Skeletal muscle satellite cell (primary cell): ENCODE data around the gene FOCAD.

Experiments used
- H3K27me3 ChIP-seq: 2 replicates; pipeline ENCODE4 v1.7.0; 2013; ENCODE audit warnings: low read length; ENCODE audit not compliant: control insufficient read depth, insufficient read depth
- H3K36me3 ChIP-seq: 2 replicates; pipeline ENCODE4 v1.7.0; 2013; ENCODE audit warnings: mild to moderate bottlenecking, control low read depth, low read length; ENCODE audit not compliant: insufficient read depth
- H3K4me1 ChIP-seq: 2 replicates; pipeline ENCODE4 v1.7.0; 2013; ENCODE audit warnings: low read length; ENCODE audit not compliant: control insufficient read depth, insufficient read depth
- H3K4me2 ChIP-seq: 2 replicates; pipeline ENCODE4 v1.7.0; 2013; ENCODE audit warnings: mild to moderate bottlenecking, low read length
- H3K4me3 ChIP-seq: 2 replicates; pipeline ENCODE4 v1.7.0; 2013; ENCODE audit warnings: low read length
- H3K9ac ChIP-seq: 2 replicates; pipeline ENCODE4 v1.7.0; 2013; ENCODE audit warnings: mild to moderate bottlenecking, low read depth, low read length, moderate library complexity
- H3K9me3 ChIP-seq: replicated peaks from 2 replicates; pipeline ENCODE4 v1.7.0; 2013; ENCODE audit warnings: mild to moderate bottlenecking, control low read depth, low read length

FOCAD gene

DNA sequence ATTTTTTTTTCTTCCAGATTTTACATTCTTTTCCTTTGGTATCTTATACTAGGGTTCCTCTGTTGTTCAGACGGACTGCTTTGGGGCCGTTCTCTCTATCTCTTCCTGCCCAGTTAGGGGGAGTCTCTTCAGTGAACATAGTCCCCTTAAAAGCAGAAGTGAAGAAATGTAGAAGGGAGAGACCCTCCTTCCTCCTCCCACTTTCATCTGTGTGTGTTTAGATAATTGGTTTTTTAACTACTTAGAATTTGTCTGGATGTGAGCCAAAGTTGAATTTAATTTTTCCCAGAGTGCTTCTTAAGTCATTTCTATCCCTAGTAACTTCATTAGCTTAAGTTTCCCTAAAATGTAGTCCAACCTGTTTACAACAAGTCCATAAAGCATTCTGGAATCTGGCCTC is 179.9 kb downstream of the FOCAD start:
- Histone ChIP-seq H3K27me3 (no peaks in the 10 kb centered on the region), H3K4me1 (no peaks in the 10 kb centered on the region), H3K9me3 (no peaks in the 10 kb centered on the region), H3K9ac (no peak overlapping the region), H3K4me3 (no peak overlapping the region), H3K36me3 (peaks cover 4% of the 10 kb centered on the region), H3K4me2 (no peak overlapping the region)

DNA sequence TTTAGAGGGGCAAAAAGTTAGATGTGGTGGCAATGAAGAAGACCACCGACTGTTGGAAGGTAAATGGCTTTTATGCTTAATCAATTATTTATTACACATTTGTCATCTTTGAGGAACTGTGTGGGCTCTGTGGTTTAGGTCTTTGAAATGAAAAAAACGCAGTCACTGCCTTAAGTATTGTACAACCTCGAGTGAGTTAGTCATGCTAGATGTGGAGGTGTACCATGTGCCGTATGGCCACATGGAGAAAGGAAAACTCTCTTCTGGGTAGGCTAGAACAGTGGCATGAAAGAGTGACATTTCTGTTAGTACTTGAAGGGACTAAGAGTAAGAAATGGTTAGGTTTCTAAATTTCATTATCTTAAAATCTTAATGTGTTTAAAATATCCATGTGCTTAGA is 181.3 kb downstream of the FOCAD start:
- Histone ChIP-seq H3K4me1 (no peaks in the 10 kb centered on the region), H3K4me3 (no peak overlapping the region), H3K9ac (no peak overlapping the region), H3K9me3 (no peaks in the 10 kb centered on the region), H3K36me3 (peaks cover 4% of the 10 kb centered on the region), H3K4me2 (no peak overlapping the region), H3K27me3 (no peaks in the 10 kb centered on the region)

DNA sequence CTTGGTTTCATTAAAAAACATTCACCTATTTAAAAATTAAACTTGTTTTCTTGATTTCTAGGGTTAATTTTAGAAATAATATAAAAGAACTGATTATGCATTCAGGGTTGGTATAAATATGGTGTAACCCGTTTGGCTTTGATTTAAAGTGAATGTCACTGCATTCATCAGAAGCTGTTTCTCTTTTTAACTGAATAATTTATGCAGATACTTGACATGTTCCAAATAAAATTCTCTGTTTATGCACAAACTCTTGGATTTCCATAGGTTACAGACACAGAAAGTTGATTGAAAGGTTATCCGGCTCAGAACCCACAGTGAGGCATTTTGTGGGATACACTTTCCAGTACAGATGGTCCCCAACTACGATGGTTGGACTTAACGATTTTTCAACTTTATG is 186.1 kb downstream of the FOCAD start:
- Histone ChIP-seq H3K36me3 (peaks cover 4% of the 10 kb centered on the region), H3K27me3 (no peaks in the 10 kb centered on the region), H3K4me1 (peaks cover 14% of the 10 kb centered on the region), H3K4me2 (no peak overlapping the region), H3K9ac (no peak overlapping the region), H3K9me3 (no peaks in the 10 kb centered on the region), H3K4me3 (no peak overlapping the region)

DNA sequence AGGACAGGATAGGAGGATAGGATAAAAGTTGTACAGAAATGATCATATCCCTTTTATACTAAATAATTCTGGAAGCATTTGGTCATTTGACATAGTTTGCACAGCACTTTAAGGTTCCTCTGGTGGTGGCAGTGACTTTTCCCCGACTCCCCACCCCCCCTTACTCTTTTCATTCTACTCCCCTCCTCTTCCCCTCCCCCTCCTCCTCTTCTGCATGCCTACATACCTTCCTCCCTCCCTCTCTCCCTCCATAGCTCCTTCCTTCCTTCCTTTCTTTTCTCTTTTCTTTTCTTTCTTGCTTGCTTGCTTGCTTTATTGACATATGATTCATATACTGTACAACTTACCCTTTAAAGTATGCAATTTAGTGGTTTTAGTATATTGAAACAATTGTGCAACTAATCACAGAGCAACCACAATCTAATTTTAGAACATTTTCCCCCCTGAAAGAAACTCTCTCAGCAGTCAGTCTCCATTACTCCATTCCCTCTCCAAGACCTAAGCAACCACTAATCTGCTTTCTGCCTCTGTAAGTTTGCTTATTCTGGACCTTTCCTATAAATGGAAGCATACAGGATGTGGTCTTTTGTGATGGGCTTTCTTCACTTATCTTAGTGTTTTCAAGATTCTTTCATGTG is 188.4 kb downstream of the FOCAD start:
- peak overlapping the region; percentile 18 for H3K4me2 ChIP-seq
- no peaks in the 10 kb centered on the region for H3K36me3 ChIP-seq
- no peak overlapping the region for H3K9ac ChIP-seq
- no peaks in the 10 kb centered on the region for H3K9me3 ChIP-seq
- H3K4me3 ChIP-seq = no peak overlapping the region
- H3K27me3 ChIP-seq = no peaks in the 10 kb centered on the region
- H3K4me1 ChIP-seq = peaks cover 14% of the 10 kb centered on the region

DNA sequence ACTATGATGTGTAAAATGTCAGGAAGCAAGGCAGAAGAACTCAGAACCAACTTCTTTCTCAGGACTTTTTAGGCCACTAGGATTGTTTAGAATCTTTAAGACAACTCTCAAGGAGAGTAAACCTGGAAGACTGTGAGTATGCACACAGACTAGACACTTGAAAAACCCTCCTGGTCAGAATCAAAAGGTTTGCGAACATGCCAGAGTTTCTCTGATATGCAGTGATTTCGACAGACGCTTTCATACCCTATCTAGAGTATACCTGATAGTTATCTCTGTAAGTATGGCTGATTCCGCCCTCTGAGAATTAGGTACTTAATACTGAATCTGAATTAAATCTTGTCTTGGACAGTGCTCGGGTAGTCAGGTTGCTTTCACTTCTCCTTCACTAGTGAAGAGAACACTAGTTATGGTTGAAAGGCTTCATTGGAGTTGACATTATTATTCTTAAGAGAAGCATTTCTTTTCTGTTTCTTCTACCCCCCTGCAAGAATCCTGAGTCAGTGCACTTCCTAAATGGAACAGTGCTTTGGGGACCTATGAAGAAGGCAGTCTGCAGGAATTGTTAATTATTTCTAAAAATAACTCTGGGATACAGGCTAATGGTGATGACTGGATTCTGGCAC is 189.3 kb downstream of the FOCAD start:
- H3K4me1 ChIP-seq = peaks cover 14% of the 10 kb centered on the region
- peak overlapping the region; percentile 9 for H3K4me2 ChIP-seq
- H3K4me3 ChIP-seq = no peak overlapping the region
- no peak overlapping the region for H3K9ac ChIP-seq
- H3K9me3 ChIP-seq = no peaks in the 10 kb centered on the region
- H3K36me3 ChIP-seq = no peaks in the 10 kb centered on the region
- H3K27me3 ChIP-seq = no peaks in the 10 kb centered on the region

DNA sequence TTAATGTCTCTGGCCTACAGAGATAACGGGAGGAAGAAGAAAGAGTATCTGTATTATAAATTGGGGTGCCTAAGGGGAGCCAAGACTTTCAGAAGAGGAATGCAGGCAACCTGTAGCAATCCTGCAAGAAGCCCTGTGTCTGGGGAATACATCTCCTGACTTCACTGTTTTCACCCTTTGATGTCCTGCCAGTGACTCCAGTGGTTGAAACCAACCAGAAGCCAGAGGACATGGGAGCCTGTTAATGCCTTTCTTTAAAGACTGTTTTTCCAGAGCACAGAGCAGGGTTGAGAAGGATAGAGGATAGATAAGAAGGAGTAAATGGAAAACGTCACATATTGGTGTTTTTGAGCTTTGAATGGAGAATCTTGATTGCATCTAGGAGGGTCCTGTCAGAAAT is 196.2 kb downstream of the FOCAD start:
- H3K9me3 ChIP-seq = no peaks in the 10 kb centered on the region
- H3K4me2 ChIP-seq = no peak overlapping the region
- H3K27me3 ChIP-seq = no peaks in the 10 kb centered on the region
- H3K36me3 ChIP-seq = peaks cover 10% of the 10 kb centered on the region
- no peak overlapping the region for H3K9ac ChIP-seq
- H3K4me1 ChIP-seq = no peaks in the 10 kb centered on the region
- H3K4me3 ChIP-seq = no peak overlapping the region

DNA sequence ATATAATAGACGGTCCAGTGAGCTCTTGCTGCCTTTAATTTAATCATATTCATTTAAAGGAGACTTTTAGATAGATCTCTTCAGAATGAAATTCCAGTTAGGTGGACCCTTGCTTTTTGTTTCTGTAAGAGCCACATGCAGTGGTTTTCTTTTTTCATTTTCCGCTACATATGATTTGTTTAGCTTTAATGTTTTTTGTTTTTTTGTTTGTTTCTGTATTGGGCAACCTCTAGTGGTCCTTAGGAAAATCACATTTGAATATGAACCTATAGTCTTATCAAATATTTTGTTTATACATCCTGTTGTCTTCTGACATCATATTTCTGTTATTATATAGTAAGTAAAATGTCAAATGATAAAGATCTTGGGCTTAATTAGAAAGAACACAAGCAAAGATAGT is 196.6 kb downstream of the FOCAD start:
- H3K36me3 ChIP-seq = peaks cover 10% of the 10 kb centered on the region
- no peaks in the 10 kb centered on the region for H3K27me3 ChIP-seq
- H3K9ac ChIP-seq = no peak overlapping the region
- H3K4me3 ChIP-seq = no peak overlapping the region
- no peaks in the 10 kb centered on the region for H3K9me3 ChIP-seq
- no peaks in the 10 kb centered on the region for H3K4me1 ChIP-seq
- no peak overlapping the region for H3K4me2 ChIP-seq

DNA sequence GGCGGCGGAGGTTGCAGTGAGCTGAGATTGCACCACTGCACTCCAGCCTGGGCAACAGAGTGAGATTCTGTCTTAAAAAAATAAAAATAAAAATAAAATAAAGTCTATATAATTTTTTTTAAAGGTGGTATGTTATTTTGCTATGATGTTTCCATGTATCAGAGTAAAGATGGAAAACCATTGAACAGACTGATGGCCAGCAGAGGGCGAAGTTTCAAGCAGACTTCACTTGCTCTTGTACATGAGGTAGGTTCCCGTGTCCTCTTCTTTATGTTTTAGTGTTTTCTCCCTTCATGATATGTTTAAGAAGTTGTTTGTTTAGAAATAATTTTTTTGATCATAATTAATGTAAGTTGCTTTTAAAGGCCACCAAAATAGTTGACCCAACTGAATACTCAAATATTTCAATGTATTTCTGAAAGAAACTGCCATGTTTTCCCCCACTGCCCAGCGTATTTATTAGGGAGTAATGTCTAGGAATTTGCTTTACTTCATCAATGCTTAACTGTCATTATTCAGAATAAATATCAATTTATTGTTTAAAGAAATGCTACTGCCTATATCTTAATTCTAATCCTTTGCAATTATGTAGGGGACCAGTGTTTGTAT is 201.0 kb downstream of the FOCAD start:
- no peak overlapping the region for H3K4me3 ChIP-seq
- H3K9me3 ChIP-seq = no peaks in the 10 kb centered on the region
- no peak overlapping the region for H3K4me2 ChIP-seq
- peaks cover 18% of the 10 kb centered on the region for H3K36me3 ChIP-seq
- H3K9ac ChIP-seq = no peak overlapping the region
- no peaks in the 10 kb centered on the region for H3K4me1 ChIP-seq
- no peaks in the 10 kb centered on the region for H3K27me3 ChIP-seq

DNA sequence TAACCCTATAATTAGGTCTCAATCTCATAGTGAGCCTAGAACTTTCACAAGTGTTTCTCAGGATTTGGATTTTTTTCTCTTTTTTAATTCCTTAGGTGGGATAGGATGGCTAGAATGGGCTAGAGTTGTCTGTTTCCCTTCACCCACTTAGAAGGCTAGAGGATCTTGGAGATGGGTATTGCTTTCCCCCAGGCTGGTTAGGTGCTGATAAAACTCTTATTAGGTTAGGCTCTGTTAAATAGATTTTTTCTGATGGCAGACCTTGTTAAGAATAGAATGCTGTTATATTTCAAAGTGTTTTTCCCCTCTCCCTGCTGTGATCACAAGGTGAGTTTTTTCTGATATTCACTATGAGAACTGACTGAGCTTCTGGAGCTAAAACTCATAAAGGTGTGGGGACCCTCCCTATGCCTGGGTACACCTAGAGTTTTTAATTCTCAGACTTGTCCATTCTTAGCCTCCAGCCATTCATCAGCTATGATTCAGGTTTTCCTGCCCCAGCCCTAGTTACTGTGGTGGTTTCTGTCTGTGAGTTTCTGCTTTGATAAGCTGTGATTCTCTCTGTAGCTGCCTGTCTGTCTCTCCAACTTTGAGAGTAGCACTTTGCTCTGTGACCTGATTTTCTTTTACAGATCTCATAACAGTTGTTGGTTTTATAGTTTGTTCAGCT is 215.0 kb downstream of the FOCAD start:
- no peaks in the 10 kb centered on the region for H3K9me3 ChIP-seq
- no peaks in the 10 kb centered on the region for H3K36me3 ChIP-seq
- H3K4me1 ChIP-seq = no peaks in the 10 kb centered on the region
- H3K9ac ChIP-seq = no peak overlapping the region
- no peak overlapping the region for H3K4me3 ChIP-seq
- H3K4me2 ChIP-seq = no peak overlapping the region
- no peaks in the 10 kb centered on the region for H3K27me3 ChIP-seq

DNA sequence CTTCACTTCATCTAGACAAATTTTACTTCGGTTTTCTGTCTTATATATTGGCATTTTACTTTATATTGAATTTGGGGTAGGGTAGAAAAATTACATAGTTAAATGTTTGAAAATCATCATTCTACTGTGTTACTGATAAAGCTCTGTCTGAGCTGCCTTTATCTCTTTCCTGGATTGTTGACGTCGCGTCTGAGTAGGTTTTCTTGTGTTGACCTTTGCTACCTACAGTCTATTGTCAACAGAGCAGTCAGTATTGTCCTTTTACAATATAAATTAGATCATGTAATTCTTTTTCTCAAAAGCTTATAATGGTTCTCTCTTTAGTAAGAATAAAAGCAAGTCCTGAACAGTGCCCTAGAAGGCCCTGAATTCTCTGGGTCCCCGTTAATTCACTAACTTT is 219.2 kb downstream of the FOCAD start:
- Histone ChIP-seq H3K36me3 (no peaks in the 10 kb centered on the region), H3K27me3 (no peaks in the 10 kb centered on the region), H3K9me3 (no peaks in the 10 kb centered on the region), H3K4me1 (peaks cover 17% of the 10 kb centered on the region), H3K4me2 (no peak overlapping the region), H3K9ac (no peak overlapping the region), H3K4me3 (no peak overlapping the region)

DNA sequence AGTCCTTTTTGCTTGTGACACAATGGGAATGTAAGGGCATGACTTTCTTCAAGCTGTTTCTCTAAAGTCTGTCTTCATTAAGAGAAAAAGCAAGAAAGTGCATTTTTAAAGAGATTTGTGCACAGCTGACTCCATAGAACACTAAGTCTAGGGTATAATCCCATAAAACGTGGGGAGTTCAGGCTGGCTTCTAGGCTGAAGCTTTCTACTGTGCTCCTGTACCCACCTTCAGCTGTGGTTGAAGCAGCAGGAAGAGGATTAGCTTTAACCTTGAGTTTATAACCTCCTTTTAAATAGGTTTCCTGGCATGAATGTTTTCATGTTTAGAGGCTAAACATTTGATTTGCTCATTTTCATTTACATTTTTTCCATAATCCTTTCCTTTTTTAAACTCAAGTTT is 220.9 kb downstream of the FOCAD start:
- Histone ChIP-seq H3K4me2 (no peak overlapping the region), H3K27me3 (no peaks in the 10 kb centered on the region), H3K36me3 (no peaks in the 10 kb centered on the region), H3K9me3 (no peaks in the 10 kb centered on the region), H3K4me1 (peaks cover 19% of the 10 kb centered on the region), H3K4me3 (no peak overlapping the region), H3K9ac (no peak overlapping the region)
